NCI-H510A (cell line): ENCODE results near the gene SLC35F5.
"Not testable (repeated sequence)": the region's sequence is repeated elsewhere in the genome, so short reads cannot be mapped to it uniquely, and the experiment has no call there.

Experiments
- DNase-seq: peaks from one replicate; lab custom pipeline; 2025; lab: John Stamatoyannopoulos, UW

Gene SLC35F5

DNA sequence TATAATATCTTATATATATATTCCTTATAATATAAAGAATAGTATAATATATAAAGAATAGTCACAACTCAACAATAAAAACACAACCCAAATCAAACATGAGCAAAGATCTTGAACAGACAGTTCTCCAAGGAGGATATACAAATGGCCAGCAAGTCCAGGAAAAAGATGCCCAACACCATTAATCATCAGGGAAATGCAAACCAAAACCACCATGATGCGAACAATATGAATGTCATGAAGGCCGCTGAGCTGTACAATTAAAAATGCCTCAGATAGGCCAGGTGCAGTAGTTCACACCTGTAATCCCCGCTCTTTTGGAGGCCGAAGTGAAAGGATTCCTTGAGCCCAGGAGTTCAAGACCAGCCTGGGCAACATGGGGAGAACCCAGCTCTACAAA lies 58.9 kb downstream of the SLC35F5 start:
- DNase-seq = no peak

DNA sequence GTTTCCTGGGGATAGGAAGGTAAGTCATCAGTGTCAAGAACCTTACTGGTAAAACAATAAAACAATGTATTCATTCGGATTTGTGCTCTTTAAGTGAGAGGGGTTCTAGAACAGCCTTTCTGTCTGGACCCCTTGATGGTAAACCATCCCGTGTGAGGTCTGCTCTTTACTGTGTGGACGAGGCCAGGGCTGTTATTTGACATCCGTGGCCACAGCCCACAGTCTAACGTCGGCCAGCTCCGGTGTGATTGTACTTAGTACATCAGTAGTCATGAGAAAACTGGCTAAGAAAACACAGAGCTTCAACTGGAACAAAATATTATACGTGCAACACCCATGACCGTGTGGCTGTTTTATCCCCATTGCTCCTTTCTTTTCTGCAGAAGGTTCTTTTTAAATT lies 62.0 kb downstream of the SLC35F5 start:
- DNase-seq = no peak

DNA sequence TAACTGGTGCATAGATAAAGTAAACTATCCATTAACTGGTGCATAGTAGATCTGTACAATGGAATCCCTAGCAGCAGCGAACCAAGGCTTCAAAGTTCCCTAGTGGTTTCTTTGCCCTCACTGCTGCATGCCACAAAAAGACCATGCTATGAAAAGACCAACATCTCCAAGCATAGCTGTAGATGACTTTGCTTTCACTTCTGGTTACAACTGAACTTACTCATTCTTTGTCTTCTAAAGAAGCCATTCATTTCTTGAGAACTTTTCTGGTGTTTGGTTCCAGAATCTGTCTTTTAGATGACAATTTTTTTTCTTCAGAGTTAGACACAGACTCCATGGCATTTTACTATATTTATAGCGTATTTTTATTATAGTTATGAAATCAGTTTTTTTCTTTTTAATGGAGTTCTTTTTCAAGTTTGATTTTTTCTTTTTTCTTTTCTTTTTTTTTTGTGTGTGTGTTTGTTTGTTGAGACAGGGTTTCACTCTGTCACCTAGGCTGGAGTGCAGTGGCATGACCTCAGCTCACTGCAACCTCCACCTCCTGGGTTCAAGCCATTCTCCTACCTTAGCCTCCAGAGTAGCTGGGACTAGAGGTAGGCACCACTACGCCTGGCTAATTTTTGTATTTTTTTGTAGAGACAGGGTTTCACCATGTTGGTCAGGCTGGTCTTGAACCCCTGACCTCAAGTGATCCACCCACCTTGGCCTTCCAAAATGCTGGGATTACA lies 63.6 kb downstream of the SLC35F5 start:
- DNase-seq = no peak

GRCh38 chr2:113690871-113691270 lies 65.6 kb downstream of the SLC35F5 start:
- DNase-seq = not testable (repeated sequence)

DNA sequence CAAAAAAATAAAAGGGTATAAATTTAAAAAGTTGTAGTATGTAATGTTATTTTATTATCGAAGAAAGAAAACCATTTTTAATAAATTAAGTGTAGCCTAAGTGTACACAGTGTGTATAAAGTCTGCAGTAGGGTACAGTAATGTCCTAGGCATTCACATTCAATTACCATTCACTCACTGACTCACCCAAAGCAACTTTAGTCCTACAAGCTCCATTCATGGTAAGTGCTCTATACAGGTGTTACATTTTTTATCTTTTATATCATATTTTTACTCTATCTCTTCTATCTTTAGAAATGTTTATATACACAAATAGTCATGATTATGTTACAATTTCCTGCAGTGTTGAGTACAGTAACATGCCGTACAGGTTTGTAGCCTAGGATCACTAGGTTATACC lies 69.9 kb downstream of the SLC35F5 start:
- DNase-seq = no peak

DNA sequence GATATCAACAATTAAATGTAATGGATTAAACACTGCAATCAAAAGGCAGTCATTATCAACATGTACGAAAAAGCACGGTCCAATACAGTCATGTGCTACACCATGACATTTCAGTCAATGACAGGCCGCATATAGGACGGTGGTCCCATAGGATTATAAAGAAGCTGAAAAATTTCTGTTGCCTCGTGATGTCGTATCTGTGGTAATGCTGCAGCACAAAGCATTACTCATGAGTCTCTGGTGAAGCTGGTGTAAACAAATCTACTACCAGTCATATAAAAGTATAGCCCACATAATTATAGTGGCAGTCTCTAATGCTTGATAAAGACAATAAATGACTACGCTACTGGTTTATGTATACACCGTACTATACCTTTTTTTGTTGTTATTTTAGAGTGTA lies 71.0 kb downstream of the SLC35F5 start:
- no peak for DNase-seq

DNA sequence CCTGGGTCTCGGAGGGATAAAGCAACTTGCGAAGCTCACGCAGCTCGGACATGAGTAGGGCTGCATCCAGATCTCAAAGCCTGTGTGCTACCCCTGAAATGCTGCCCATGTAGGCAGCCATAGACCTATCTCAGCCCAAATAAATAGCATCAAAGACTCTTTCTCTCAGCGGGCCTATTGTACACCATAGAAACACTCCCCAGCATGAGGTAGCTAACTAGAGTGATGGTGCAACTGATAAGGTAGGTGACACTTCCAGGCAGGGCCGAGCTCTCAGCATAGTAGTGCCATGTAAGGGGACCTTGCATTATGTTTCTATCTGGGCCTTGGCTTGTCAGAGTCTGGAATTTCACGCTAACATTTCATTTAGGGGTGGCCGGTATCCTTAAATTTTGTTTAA lies 77.0 kb downstream of the SLC35F5 start:
- DNase-seq = no peak

GRCh38 chr2:113677330-113677729 lies 79.1 kb downstream of the SLC35F5 start:
- no peak for DNase-seq

GRCh38 chr2:113676623-113677266 lies 79.7 kb downstream of the SLC35F5 start:
- DNase-seq = no peak

DNA sequence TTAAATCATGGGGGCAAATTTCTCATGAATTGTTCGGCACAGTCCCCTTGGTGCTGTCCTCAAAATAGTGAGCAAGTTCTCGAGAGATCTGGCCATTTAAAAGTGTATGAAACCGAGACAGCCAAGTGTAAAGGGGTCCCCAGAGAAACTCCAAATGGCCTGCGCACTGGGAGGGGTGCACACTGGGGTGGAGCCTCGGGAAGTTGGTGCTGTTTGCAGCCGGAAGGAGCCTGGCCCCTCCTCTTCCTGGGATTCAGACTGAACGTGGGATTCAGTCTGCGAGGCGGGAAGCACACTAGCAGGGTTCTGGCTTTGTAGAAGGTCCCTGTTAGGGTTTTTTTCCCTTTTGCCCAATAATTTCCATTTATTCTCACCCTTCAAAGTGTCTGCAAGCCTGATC lies 80.6 kb downstream of the SLC35F5 start:
- no peak for DNase-seq

- DNase-seq = no peak
Observed at GRCh38 chr2:113672326-113672932, 84.0 kb downstream of the SLC35F5 start.

DNA sequence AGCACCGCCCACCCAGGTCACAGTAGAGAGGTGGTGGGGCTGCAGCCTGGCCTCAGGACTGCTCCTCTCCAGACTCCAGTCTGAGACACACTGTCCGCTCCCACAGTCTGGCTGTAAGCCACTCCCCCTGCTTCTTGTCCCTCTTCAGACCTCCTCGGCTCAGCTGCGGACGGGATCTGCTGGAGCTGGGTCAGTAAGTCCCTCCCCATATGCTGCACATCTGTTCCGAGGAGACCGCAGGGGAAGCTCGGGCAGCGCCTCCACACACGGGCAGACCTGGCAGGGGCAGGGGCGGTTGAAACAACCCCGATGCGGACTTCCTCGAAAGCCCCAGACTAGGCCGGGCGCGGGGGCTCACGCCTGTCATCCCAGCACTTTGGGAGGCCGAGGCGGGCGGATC lies 87.4 kb downstream of the SLC35F5 start:
- DNase-seq = not testable (repeated sequence)

- DNase-seq = not testable (repeated sequence)
Observed at GRCh38 chr2:113664761-113665533, 91.5 kb downstream of the SLC35F5 start.

DNA sequence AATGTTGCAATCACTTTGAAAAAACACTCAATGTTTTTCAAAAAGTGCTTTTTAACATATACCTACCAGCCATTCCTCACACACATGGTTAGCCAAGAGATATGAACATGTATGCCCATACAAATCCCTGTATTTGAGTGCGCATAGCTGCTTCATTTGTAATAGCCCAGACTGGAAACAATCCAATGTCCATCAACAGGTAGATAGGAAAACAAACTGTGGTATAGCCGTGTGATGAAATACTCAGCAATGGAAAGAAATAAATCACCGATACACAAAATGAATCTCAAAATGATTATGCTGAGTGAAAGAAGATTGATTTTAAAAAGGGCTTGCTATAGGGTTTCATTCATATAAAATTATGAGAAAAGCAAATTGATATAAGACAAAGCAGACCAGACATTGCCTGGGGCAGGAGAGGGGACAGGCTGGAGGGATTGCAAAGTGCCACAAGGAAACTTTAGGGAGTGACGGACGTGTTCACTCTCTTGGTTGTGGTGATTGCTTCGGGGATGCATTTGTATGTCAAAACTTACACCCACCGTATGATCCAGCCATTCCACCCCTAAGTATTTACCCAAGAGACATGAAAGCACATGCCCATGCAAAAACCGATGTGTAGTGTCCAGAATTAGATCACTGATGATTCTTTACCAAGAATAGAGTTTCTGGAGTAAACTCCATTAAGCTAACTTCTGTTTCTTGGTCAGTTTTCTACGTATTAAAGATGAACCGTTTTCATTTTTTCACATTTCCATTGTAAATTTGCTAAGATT lies 93.0 kb downstream of the SLC35F5 start:
- not testable (repeated sequence) for DNase-seq
